Parathyroid adenoma (tissue), 2 donors: ENCODE measurements around the gene BAIAP2.

Source experiments
- H2AFZ ChIP-seq: fragments of 300-600 bp; sonication (generic); one replicate; pipeline ENCODE4 v1.7.0; 2017; ENCODE audit warnings: antibody characterized with exemption, mild to moderate bottlenecking
- H3K27ac ChIP-seq: fragments of 300-600 bp; sonication (generic); one replicate; pipeline ENCODE4 v1.7.0; 2017
- H3K27me3 ChIP-seq: fragments of 300-600 bp; sonication (generic); one replicate; pipeline ENCODE4 v1.7.0; 2017; ENCODE audit warnings: low read length; ENCODE audit not compliant: control insufficient read depth, insufficient read depth
- H3K36me3 ChIP-seq: fragments of 300-600 bp; sonication (generic); one replicate; pipeline ENCODE4 v1.7.0; 2017; ENCODE audit warnings: low read length; ENCODE audit not compliant: control insufficient read depth, insufficient read depth
- H3K4me1 ChIP-seq: fragments of 300-600 bp; sonication (generic); one replicate; pipeline ENCODE4 v1.7.0; 2017; ENCODE audit warnings: control low read depth
- H3K4me2 ChIP-seq: fragments of 300-600 bp; sonication (generic); one replicate; pipeline ENCODE4 v1.7.0; 2017; ENCODE audit warnings: low read length
- H3K4me3 ChIP-seq: fragments of 300-600 bp; sonication (generic); one replicate; pipeline ENCODE4 v1.7.0; 2017; ENCODE audit warnings: low read depth, low read length
- H3K79me2 ChIP-seq: fragments of 300-600 bp; sonication (generic); one replicate; pipeline ENCODE4 v1.7.0; 2017; ENCODE audit warnings: control low read depth
- H3K9ac ChIP-seq: fragments of 300-600 bp; sonication (generic); one replicate; pipeline ENCODE4 v1.7.0; 2017; ENCODE audit warnings: mild to moderate bottlenecking
- H3K9me3 ChIP-seq: fragments of 300-600 bp; sonication (generic); one replicate; pipeline ENCODE4 v1.7.0; 2017; ENCODE audit warnings: low read length; ENCODE audit not compliant: control insufficient read depth
- TF ChIP-seq, protein P1 (sequence below): fragments of 300-600 bp; sonication (generic); IDR thresholded peaks from one replicate; pipeline ENCODE4 v1.7.0; 2017; ENCODE audit warnings: antibody characterized with exemption, mild to moderate bottlenecking
- donor health status: primary hyperparathyroidism.

The BAIAP2 gene

DNA sequence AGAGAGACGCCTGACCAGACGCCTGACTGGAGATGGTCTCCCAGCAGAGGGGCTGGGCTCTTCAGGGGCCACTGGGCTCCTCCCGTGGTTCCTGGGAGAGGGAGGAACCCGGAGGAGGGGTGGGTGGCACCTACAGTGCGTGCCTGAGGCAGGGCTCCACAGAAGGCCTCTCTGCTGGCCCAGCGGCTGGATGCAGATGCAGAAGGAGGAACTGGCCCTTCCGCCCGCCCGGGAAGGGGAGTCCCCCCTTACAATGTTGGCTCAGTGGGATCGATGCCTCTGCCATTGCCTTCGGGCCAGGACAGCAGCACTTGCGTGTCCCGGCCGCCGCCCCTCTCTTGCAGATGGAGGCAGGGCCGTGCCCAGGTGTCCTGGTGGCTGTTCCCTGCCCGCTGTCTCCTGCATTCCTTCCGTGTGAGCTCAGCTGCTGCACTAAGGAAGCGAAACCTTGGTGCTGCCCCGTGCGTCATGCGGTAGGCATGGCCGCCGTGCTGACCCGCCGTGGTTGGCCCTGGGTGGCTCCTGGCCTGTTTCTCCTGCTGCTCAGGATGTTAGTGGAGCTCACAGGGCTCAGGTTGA, 15.1 kb downstream of the BAIAP2 start:
- H3K4me1 ChIP-seq = peaks cover 7% of the 10 kb centered on the region
- no peak overlapping the region for H3K9ac ChIP-seq
- TF ChIP-seq, protein P1, sequence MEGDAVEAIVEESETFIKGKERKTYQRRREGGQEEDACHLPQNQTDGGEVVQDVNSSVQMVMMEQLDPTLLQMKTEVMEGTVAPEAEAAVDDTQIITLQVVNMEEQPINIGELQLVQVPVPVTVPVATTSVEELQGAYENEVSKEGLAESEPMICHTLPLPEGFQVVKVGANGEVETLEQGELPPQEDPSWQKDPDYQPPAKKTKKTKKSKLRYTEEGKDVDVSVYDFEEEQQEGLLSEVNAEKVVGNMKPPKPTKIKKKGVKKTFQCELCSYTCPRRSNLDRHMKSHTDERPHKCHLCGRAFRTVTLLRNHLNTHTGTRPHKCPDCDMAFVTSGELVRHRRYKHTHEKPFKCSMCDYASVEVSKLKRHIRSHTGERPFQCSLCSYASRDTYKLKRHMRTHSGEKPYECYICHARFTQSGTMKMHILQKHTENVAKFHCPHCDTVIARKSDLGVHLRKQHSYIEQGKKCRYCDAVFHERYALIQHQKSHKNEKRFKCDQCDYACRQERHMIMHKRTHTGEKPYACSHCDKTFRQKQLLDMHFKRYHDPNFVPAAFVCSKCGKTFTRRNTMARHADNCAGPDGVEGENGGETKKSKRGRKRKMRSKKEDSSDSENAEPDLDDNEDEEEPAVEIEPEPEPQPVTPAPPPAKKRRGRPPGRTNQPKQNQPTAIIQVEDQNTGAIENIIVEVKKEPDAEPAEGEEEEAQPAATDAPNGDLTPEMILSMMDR = no peak

DNA sequence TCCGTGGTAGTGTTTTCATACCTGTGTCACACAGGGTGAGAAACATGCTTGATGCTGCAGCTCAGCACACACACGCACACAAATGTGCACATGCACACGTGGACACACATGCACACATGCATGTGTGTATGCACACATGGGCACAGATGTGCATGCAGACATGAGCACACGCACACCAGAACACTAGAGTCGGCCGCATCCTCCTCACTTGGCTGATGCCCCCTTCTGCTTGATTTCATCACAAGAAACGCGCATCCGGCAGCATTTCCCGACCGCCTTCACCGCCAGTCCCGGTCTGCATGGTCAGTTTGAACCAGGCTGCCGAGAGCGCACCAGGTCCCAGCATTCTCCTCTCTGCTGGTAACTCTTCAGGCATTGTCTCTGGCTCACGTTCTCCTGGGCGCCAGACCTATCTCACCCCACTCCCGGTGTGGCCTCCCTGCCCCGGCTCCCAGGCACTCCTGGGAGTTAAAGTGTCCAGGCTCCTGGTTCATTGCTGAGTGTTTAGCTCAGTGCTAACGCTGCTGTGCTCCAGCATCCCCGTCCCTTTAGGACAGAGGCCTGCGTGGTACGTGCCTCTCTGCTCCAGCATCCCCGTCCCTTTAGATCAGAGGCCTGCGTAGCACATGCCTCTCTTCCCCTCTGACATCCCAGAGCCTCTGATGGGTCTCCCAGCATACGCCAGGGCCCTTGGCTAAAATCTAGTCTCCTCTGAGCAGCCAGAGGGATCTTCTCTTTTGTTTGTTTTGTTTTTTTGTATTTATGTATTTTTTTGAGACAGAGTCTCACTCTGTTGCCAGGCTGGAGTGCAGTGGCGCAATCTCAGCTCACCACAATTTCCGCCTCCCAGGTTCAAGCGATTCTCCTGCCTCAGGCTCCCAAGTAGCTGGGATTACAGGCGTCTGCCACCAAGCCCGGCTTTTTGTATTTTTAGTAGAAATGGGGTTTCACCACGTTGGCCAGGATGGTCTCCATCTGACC, 16.0 kb downstream of the BAIAP2 start:
- Histone ChIP-seq H3K27me3 (no peaks in the 10 kb centered on the region), H3K9me3 (no peaks in the 10 kb centered on the region), H3K4me1 (no peaks in the 10 kb centered on the region), H3K36me3 (no peaks in the 10 kb centered on the region), H3K9ac (no peak overlapping the region), H3K79me2 (peaks cover 21% of the 10 kb centered on the region), H2AFZ (no peak overlapping the region), H3K27ac (no peak overlapping the region), H3K4me2 (no peak overlapping the region), H3K4me3 (no peak overlapping the region)
- TF ChIP-seq, protein P1 = no peak

More for the DNA sequence above, 15.1 kb downstream of the BAIAP2 start:
- Histone ChIP-seq H2AFZ (no peak overlapping the region), H3K27ac (peak overlapping the region; percentile 36), H3K4me2 (no peak overlapping the region), H3K27me3 (no peaks in the 10 kb centered on the region), H3K4me3 (no peak overlapping the region), H3K9me3 (no peaks in the 10 kb centered on the region), H3K79me2 (peaks cover 27% of the 10 kb centered on the region), H3K36me3 (no peaks in the 10 kb centered on the region)

DNA sequence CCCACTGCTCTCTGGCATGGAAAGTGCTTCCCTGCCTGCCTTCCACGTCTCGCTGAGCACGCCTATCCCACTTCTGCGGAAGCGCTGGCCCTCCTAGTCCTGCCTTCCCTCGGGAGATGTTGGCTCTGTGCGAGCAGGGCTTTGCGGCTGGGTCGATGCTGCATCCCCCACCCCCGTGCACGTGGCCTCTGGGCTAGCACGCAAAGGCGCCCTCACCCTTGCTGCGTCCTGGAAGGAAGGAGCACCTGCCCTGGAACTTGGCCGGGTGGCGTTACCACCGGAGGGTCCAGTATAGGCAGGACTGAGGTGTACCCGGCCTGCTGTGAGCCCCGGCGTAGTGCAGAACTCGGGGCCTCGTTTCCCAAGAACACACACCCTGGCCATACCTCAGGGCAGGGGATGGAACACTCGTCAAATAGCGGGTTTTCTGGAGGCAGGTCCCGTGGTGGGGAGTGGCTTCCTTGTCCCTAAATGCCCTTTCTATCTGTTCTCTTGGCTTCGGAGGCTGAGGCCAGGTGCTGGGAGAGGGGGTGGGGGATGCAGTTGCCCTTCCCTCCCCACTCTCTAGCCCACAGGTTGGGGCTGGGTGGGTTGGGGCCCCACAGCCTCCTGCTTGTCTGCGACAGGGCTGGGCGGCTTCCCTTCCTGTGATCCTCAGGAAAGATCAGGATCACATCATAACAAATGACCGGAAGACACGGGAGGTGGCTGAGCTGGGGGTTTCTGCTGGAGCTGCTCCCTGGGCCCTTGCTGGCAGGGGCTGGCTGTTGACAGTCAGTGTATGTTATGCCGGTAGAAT, 17.4 kb downstream of the BAIAP2 start:
- Histone ChIP-seq H3K27ac (peak overlapping the region; percentile 37), H3K4me1 (peaks cover 5% of the 10 kb centered on the region), H3K4me2 (no peak overlapping the region), H3K4me3 (no peak overlapping the region), H3K36me3 (no peaks in the 10 kb centered on the region), H3K9me3 (no peaks in the 10 kb centered on the region), H3K9ac (no peak overlapping the region), H2AFZ (no peak overlapping the region), H3K27me3 (no peaks in the 10 kb centered on the region), H3K79me2 (peaks cover 9% of the 10 kb centered on the region)
- TF ChIP-seq, protein P1 = no peak

DNA sequence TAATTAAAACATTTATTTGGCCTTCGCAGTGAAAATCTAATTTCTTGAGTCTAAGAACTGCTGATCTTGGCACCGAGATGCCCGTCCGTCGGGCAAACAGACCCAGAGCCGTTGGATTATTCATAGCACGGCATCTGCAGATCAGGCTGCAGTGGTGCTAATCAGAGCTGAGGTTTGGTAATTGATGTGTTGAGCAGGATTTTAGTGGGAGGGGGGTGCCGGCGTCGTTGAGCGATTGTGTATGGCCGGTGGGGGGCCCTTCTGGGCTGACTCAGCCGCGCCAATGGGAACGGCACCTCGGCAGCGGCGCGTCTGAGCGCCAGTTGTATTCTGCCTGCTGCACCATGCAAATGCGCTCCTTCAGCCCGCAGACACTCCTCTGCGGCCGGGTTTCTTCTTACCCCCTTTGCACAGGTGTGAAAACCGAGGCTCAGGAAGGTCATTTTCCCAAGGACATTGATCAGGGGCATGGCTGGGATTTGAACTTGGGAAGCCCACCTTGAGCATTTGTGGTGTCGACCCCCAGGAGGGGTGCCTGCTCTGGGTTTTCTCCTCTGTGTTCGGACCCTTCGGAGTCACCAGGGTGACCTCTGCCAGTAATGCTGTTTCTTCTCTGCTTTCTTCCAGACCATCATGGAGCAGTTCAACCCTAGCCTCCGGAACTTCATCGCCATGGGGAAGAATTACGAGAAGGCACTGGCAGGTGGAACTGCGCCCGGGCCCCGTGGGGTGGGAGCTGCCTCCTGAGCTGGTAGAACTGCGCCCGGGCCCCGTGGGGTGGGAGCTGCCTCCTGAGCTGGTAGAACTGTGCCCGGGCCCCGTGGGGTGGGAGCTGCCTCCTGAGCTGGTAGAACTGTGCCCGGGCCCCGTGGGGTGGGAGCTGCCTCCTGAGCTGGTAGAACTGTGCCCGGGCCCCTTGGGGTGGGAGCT, 18.4 kb downstream of the BAIAP2 start:
- Histone ChIP-seq H3K4me2 (no peak overlapping the region), H3K4me1 (peaks cover 8% of the 10 kb centered on the region), H3K9me3 (no peaks in the 10 kb centered on the region), H2AFZ (no peak overlapping the region), H3K79me2 (peaks cover 4% of the 10 kb centered on the region), H3K9ac (no peak overlapping the region), H3K27ac (peak overlapping the region; percentile 37), H3K27me3 (no peaks in the 10 kb centered on the region), H3K4me3 (no peak overlapping the region), H3K36me3 (no peaks in the 10 kb centered on the region)
- TF ChIP-seq, protein P1 = no peak
